ENCODE data around the gene WFS1.

Gene WFS1

DNA sequence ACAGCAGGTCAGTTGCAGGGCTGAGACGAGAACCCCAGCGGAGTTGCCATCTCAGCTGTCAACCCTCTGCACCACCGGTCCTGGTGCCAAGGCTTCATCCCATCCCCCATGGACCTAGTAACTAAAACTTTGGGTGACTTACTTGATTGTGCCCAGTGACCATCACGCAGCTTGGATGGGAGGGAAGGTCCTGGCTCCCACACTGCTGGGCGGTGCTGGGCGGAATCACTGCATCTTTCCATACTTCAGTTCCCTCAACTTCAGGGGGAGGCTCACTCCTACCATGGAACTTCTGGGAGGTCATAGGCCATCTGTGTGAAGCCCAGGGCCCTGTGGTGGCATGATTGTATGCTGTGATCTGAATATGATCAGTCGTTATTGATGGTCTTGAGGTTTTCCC lies 43.1 kb upstream of the WFS1 start:
- no peak overlapping the region for H3K4me3 ChIP-seq (ENCODE audit: low read depth, low read length)
- no peak for TF ChIP-seq CTCF (IDR thresholded peaks at IDR 0.05; ENCODE audit: low read depth, low read length)

DNA sequence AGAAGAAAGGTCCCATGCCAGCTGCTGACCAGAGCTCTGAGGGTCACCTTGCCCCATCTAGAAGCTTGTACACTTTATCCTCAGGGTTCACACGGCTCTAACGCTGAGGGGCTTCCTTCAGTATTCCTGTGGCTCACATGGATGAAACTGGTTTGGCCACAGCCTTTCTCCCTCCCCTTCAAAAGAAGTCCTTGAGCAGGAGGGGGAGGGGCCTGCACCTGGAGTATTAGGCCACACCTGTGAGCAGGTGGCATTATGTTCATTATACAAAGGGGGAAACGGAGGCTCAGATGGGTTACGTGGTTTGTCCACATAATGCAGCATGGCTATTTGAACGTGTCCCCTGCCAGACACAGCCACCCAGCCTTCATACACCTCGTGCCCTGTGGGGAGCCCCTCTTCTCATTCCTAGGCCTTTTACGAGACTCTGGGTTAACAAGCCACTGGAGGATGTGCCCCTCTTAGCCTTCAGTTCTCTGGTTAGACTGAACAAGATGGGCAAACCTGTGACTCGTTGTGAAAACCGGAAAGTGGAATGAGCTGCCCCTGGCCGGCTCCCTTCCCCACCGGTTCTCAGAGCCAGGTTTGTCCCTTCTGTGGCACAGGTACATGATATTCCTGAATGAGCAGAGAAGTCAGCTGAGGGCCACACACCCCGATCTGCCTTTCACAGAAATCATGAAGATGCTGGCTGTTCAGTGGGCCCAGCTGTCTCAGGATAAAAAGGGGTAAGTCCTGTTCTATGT lies 42.1 kb upstream of the WFS1 start:
- no peak for TF ChIP-seq CTCF (IDR thresholded peaks at IDR 0.05; ENCODE audit: low read depth, low read length)
- no peak overlapping the region for H3K4me3 ChIP-seq (ENCODE audit: low read depth, low read length)

- no peak overlapping the region for H3K4me3 ChIP-seq (ENCODE audit: low read depth, low read length)
- TF ChIP-seq CTCF (IDR thresholded peaks at IDR 0.05; ENCODE audit: low read depth, low read length), result no peak
These were observed 41.2 kb upstream of the WFS1 start for GRCh38 chr4:6228158-6229067.

- no peak overlapping the region for H3K4me3 ChIP-seq (ENCODE audit: low read depth, low read length)
- no peak for TF ChIP-seq CTCF (IDR thresholded peaks at IDR 0.05; ENCODE audit: low read depth, low read length)
These were observed 40.6 kb upstream of the WFS1 start for GRCh38 chr4:6229095-6229494.

DNA sequence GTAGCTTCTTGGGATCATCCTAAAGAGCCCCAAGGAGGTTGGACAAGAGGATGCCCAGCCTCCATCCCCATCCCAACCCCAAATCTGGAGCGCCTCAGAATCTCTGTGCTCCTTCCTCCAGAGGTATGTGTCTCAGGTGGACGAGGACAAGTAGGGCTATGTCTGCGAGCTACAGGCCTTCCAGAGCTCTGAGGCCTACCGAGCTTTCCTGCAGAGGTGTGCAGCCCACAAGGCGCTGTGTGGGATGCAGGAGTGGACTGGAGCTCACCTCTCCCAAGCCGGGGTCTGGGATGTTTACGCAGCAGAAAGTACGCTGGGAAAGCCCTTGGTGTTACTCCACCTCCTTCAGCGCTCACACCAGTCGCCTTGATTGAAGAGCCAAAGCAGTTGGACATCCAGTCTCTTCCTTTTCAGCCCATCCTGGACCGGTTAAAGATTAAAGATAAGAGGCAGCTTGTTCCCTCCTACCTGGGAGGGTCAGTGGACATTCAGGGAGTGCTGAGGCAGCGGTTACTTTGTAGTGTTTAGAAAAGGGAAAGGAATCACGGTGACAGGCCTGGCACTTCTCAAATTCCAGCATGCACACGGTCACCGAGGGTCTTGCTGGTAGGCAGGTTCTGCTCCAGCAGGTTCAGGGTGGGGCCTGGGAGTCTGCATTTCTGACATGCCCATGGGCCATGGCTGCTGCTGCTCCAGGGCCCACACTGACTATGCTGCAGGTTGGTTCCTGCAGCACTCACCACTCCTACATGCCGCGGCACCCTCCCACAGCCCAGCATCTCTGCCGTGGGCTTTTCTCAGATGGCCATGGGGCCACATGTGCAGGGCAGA lies 39.8 kb upstream of the WFS1 start:
- no peak for TF ChIP-seq CTCF (IDR thresholded peaks at IDR 0.05; ENCODE audit: low read depth, low read length)
- H3K4me3 ChIP-seq (ENCODE audit: low read depth, low read length), result no peak overlapping the region

DNA sequence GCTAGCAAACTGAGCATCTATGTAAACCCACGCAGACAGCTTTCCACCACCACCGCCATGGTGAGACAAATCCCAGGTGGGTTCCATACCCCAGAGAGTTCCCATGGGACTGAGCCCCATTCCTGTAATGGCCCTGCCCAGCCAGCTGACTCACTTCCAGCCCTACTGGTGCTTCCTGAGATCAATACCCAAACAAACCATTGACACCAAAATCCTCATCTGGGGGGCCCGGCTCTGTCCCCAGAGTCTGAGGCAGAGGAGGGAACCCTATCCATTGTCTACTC lies 39.2 kb upstream of the WFS1 start:
- no peak overlapping the region for H3K4me3 ChIP-seq (ENCODE audit: low read depth, low read length)
- TF ChIP-seq CTCF (IDR thresholded peaks at IDR 0.05; ENCODE audit: low read depth, low read length), result no peak
